Stimulated activated CD4-positive, alpha-beta T cell treated with anti-CD3 and anti-CD28 coated beads, Interleukin-2, amount 100 ng/mL, for 48 hours (primary cell): ENCODE measurements around the gene CDH4.

Experiments
- DNase-seq, 2 donors: peaks; one replicate each; pipeline ENCODE4 v3.0.0-alpha.2; 2020

CDH4 gene

DNA sequence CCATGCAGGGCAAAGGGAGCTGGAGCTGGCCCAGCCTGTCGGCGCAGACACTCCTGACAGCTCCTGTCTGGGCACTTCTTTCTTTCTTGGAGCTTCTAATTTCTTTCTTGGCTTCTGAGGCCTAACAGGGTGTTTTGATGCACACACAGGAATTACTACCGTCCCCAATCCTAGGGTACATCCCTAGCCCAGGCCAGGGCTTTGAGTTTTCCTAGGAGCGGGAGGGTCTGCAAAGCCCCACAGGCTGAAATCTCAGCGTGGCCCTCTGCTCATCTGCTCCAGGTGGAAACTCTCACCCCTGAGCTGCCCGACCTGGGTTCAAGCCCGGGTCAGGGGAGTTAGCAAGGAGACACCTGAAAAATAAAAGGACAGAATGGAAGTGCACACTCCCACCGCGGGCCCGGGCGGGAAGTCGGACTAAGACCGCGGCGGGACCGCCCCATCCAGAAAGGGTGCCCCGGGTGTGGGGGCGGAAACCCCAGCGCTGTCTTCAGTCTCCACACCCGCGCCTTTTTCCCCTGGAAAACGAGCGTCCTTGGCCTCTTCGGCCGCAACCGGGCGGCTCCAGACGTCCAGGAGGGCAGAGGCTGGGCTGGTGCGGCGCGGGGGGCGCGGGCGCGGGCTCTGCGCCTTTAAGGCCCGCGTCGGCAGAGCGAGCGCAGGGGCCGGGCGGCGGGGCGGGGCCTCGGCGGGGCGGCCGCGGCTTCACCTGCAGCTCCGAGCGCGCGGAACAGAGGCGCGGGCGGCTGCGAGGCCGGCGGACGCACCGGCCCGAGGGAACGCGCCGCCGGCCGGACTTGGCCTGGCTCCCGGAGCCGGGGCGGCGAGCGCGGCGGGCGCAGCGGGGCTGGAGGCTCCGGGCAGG, at the start of gene CDH4:
Gene CDH4, plus strand, starts transcription at position 733 of the 865 bp plus-strand sequence.
- no peak for DNase-seq

DNA sequence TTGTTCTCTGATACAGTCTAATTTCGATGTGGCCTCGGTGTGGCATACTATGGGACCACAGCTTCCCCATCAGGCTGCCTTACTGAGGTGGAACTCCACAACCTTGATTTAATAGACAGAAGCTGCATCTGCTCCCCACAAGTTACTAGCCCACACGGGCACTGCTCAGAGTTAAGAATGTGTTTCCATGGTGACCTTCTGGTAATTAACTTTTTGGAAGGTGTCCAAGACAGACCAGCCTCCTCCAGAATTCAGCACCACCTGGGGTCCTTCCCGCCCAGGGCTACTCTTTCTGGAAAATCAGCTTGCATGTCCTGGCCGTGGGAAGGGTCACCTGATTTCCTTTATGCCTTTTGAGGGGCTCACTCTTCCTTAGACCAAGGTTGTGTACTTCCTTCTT, 48.7 kb upstream of the CDH4 start:
- DNase-seq = no peak

DNA sequence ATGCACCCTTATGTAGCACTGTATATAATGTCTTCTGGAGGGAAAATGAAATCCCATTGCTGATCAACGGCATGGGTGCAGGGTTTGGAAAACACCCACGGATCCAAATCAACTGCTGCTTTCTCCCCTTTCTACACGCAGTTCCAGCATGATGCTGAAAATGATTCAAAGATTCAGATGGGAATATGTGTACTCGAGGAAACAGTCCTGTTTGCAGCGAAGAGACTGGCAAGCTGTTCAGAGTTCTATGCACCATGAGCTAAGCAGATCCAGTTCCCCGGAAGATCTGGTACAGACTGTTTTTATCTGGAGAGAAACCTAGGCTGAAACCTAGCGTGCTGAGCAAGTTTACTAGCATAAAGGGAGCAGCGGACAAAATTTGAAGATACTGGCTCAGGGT, 47.9 kb upstream of the CDH4 start:
- no peak for DNase-seq

DNA sequence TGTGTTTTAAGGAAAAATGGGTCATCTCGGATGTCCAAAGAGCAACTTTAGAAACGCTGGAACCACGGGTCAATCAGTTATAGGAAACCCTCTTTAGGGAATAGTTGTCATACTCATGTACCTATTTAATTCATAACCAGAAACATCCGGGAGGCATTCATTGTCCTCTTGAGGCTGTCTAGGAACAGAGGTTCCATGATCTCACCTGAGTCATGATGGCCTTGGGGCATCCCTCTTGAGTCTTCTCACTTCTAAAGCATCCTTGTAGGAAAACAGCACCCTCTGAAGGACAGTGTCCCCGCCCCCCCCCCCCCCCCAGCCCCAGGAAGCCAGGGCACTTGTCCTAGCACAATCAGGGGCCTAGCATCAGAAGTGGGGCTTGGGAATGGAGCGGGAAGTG, 46.3 kb upstream of the CDH4 start:
- DNase-seq = no peak

DNA sequence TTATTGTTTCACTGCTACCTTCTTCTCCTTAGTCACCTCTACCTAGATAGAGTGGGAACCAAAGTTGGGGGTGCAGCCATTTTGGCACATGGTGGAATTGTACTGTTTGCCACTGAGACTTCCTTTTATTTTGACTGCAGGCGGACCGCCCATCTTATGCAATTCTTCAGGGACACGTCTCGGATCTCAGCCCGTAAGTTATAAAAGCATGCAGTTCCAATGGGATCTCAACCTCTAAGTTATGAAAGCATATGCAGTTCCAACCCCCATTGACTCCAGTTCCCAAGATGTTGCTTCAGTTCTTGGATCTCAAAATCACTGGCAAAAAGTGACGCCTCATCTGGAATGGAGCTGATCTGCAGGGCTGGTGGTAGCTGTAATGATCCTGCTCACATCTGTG, 41.2 kb upstream of the CDH4 start:
- no peak for DNase-seq

DNA sequence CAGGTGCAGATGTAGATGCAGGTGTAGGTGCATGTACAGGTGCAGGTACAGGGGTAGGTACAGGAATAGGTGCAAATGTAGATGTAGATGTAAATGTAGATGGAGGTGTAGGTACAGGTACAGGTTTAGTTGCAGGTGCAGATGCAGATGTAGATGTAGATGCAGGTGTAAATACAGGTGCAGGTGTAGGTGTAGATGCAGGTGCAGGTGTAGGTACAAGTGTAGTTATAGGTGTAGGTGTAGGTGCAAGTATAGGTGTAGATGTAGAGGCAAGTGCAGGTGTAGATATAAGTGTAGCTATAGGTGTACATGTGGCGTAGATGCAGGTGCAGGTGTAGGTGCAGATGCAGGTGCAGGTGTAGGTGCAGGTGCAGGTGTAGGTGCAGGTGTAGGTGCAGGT, 34.2 kb upstream of the CDH4 start:
- DNase-seq = no peak

DNA sequence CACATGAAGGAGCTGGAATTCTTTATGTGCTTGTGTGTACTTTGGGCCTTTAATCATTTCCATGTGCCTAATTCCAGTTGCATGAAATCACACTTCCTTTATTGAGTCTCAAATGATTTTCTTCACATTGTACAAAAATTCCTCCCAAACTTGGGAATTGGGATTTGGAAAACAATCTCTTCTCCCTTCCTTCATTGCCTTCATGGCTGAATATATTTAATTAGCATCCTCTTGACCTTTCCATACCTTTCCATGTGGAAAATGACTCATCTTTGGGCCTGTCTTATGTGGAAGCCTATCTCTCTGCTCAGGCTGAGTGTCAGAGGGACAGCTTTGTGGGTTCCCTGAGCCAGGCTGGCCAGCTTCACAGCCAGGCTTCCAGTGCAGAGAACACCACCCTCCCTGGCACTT, 33.0 kb upstream of the CDH4 start:
- DNase-seq = no peak

DNA sequence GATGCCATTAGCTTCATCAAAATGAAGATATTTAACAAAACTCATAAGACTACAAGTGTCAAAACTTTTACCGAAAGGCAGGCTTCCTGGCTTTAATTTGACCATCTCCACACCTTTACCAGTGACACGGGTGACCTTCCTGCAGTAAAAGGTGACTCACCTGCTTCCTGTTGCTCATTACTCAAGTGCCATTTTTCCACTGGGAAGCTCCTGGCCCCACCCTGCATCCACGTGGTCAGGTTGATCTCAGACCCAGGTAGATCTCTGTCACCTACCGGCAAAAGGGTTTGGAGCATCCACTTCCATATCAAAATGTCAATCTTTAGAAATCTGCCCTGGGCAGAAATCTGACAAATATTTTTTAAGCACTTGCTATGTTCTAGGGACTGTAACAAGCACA, 31.9 kb upstream of the CDH4 start:
- DNase-seq = no peak

DNA sequence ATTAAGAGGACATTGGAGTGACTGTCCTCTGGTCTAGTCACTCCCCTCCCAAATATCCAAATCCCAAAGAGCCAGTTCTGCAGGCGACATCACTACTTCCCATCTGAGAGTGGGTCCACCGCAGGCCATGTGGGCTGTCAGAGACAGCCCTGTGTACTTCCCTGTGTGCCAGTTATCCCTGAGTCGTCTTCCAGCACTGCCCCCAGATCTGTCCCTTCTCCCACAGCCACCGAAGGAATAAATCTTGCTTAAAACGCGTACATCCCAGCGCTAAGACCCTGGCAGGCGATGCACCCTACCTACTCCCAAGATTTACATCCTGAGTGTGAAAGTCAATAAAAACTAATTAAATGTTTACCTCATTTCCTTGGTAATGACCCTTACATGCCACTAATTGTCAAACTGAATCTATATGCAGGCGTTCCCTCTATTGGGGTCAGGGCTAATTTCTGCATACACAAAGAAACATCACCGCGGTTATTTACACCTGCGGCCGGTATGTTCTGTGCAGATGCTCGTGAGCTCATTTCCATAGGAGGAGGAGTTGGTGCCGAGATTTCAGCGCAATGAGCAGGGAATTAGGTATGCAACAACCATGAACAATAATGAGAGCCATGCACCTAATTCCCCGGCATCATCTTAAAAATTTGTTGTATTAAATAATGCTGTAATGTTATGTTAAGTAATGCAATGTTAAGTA, 31.3 kb upstream of the CDH4 start:
- DNase-seq = no peak

DNA sequence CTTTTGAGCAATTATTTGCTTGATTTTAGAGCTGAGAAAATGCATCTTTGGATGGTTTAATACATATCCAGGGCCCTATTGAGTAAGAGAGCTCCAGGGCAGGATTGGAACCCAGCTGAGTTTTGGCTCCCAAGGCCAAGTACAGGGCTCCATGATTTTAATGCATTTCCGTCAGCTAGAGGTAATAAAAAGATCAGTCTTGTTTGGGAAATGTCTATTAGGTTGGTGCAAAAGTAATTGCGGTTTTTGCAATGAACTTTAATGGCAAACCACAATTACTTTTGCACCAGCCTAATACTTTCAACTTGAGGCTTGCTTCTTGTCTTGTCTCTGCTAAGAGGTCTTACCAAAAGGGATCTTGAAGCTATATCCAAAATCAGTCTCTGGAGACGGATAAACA, 29.4 kb upstream of the CDH4 start:
- no peak for DNase-seq

DNA sequence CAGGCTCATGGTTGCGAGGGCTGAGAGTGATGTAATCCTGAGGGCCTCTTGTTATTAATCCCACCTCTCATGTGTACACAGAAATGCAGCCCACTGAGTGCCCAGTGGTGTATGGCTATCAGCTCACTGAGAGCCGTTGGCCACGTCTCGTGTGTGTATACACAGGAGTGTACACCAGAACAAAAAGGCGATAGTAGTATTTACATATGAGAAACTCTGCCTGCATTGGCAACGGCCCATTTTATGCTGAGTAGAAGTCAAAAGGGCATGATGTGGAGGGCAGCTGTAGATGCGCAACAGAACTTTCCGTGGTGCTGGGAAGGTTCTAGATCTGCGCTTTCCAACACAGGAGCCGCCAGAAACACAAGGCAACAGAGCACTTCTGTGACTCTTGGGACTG, 28.9 kb upstream of the CDH4 start:
- no peak for DNase-seq

DNA sequence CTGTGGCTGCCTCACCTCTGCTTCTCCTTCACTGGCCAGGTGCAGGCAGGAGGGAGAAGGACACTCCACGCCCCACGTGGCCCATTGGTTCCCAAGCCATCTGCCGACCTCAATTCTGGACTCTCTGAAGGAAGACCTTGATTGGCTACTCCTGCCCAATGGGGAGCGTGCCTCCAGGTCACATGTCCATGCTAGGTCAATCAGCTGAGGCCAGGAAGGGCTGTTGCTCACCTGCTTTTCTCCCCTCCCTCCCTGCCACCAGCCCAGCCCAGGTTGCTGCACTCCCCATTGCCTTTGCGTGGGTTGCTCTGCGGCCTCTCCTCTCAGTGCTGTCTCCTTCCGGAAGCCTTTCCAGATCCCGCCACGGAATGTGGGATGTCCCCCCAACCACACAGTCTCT, 21.9 kb upstream of the CDH4 start:
- DNase-seq = no peak

DNA sequence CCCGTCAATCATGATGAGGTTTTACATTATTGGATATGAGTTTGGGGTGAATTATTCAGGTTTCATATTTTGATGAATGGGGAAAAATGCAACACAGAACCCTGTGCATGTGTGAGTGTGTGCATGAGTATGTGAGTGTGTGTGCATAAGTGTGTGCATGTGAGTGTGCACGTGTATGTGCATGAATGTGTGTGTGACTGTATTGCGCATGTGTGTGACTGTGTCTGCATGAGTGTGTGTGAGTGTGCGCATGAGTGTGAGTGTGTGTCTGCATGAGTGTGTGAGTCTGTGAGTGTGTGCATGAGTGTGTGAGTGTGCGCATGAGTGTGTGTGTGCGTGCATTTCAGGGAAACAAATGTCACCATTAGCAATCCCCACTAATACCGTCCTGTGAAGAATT, 18.5 kb upstream of the CDH4 start:
- no peak for DNase-seq

DNA sequence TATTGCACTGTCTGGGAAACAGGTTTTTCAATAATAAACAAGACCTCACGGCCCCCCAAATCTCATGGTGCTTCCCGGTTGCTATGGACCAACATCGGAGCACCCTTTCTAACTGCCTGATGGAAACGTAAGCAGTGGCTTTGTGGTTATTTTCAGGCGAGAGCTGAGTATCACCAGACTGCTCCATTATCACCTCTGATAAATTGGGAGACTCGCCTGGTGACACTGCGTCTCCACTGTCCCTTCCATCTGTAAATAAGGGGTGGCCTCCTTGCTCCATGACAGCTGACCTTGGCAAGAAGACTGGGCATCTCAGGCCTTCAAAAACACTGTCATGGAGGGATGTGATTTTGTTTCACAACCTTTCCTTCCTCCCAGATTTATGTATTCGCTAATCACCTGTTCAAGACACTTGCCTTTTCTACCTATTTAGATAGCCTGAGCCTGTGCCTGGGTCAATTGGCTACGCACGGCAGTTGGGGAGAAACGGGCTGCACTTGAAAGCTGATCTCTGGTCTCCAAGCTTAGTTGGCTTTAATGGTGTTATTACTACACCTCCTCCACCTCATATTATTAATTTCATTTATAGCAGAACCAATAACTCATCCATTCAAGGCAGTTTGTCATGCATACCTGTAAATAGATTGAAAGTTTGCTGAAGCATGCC, 17.7 kb upstream of the CDH4 start:
- DNase-seq = no peak

DNA sequence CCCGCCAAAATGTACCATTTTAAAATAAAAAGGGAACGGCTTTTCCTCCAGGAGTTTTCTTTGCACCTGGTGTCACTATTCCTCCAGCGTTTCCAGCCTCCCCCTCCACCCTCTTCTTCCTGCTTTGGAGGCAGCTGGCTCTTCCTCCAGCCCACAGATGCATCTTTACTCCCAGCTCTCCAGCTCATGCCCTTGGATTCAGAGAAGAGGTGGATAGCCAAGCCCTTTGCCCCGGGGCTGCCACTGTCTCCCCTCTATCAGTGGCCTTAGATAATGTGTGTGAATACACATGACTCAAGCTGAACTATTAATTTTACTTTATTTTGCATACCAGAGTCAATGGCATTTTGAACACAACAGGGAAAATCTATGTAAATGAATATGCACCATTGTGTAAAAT, 15.3 kb upstream of the CDH4 start:
- DNase-seq = no peak

DNA sequence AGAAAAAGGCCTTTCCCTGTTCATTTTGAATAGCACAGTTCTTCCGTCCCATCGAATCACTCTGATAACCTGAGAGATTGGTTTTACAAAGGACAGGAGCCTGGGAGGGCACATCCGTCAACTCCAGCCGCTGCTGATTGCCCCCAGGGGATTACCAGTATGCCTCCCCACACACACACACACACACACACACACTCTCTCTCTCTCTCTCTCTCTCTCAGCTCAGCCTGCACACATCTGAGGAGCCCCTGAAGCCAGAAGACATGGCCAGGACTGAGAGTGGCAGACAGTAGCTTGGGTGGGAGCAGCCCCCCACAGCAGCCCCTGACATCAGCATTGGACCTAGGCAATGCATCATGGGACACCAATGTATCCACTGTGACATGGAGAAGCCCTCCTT, 13.2 kb upstream of the CDH4 start:
- DNase-seq = no peak

DNA sequence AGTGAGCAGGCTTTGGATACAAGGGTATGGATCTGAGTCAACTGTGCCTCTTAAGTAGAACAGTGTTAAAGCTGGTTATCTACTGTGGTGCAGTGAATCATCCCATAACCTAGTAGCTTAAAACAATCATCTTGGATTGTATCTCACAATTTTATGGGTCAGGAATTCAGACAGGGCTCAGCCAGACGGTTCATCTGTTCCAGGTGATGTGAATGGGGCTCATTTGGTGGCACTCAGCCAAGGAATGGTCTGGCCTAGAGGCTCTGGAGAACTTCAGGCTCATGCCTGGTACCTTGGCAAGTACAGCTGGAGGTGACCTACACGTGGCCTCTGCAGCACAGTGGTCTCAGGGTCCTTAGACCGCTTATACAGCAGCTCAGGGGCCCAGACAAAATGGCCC, 11.2 kb upstream of the CDH4 start:
- DNase-seq = no peak

DNA sequence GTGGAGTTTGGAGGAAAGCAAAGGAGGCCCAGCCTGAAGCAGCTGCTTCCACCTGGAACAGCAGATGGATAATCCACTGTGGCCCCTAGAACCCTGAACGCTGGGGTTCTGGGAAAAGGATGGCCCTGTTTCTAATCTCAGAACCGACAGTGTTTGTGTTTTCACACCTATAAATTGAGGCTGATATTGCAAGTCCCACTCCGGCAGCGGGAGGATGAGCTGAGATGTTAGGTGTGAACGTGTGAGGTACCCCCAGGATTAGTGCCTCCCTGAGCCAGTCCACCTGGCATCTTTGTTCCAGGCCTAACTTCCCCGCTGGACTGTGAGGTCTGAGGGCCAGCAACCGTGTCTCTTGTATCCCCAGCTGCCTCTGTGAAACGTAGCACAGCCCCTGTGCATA, 7.8 kb upstream of the CDH4 start:
- DNase-seq = no peak

DNA sequence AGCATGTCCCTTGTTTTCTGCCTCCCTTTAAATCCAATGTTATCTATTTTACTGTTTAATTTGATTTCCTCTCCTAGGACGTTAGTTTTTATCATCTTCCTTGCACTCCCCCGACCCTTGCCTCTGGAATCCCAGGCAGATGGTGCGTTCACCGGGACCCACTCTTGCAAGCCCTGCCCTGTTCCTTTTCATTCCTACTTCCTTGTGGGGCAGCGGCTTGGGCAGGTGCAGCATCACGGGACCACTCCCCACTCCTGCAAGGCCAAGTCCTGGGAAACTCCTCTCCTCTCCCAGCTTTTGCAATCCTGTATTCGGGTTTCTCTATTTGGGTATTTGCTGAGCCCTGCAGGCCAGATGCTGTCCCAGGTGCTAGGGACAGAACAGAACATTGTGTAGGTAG, 5.8 kb upstream of the CDH4 start:
- no peak for DNase-seq

DNA sequence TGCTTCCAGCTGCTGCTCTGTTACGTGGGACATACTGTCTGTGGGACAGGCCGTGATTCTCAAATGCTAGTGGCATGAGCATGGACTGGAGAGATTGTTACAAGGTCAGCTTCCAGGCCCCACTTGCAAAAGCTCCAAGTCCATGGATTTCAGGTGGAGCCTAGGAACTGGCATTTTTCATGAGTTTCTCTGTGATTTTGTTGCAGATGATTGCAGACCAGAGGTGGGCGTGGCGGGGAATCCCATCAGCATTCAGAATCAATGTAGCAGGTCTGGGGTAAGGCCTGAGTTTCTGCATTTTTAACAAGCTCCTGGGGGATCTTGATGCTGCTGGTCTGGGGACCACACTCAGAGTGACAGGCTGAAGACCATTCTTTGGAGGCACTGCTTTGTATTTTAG, 2.4 kb upstream of the CDH4 start:
- DNase-seq = no peak

DNA sequence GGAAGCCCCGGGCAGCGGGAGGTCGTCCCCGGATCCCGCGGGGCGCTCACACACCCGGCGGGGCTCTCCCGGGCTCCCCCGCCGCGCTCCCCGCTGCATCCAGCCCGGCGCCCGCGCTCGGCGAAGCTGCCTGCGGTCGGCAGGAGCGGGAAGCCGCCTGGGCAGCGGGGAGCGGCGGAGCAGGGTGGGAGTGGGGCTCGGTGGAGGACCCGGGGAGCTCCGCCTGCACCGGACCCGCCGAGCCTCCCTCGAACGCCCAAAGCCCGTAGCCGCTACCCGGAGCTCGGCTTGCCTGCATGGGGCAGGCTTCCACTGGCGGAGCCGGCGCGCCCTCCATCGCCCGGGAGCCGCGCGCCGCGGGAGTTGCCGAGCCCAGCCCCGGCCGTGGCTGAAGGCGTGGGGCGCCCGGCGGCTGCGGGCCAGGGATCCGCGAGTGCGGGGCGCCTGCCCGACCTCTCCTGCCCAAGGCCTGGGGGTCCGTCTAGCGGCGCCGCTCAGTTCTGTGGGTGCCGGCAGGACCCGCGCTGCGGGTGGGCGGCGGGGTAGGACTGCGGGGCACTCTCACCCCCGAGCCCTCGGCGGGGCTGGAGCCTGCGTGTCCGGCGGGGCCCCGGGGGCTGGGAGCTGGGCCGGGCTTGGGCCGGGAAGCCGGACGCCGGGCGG, 671 bp downstream of the CDH4 start:
- DNase-seq = no peak

DNA sequence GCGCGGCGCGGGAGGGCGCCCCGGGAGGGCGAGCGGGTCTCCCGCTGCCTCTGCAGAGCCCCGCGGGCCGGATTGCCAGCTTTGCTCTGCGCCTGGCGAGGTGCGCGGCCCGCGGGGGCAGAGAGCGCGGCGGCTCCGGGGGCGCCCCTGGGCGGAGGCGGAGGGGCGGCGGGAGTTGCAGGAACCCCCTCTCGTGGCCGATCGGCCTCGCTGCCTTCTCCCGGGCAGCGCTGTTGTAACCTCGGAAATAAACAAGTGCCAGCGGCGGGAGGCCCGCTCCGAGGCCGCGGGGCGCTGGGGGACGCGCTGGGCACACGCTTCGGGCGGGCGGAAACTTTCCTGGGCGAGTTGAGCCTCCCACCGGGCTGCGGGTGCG, 1.2 kb downstream of the CDH4 start:
- no peak for DNase-seq

DNA sequence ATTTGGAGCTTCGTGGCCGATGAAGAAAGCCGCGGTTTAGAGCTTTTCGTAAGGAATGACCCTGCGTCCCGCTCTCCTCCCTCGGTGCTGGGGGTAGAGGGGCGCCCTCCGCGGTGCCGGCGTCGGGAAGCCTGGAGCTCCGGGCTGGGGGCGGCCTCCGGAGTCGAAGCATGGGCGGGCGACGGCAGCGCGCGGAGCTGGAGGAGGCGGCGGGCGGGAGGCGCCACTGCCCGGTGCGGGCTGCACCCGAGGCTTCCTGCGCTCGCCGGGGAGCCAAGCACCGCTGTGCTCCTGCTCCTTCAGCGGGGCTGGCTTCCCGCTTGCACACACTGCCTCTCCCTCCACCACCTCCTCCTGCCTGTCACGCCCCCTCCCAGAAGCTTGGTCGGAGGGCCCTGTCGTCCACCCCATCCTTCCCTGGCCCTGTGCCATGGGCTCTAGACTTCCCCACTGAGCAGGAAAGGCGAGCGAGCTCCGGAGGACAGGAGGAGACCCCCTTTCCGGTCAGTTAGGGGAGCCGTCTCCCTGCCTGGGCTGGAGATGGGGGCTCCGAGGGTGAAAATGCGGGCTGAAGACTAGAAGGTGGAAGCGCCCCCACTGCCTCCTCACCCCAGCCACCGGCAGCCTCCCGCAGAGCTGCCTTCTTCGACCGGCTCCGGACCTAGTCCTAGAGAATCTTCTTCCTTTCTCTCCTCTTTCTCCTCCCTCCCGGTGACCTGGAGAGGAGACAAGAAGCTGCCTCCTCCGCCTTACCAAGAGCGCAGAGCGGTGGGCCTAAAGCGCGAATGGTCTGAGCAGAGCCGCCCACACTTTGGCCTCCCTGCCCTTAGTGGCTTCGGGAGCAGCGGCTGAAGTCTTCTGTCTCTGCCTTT, 1.8 kb downstream of the CDH4 start:
- no peak for DNase-seq
